NCI-H510A (cell line): ENCODE measurements around the gene MMP2.

Experiments
- DNase-seq: peaks from one replicate; lab custom pipeline; 2025; lab: John Stamatoyannopoulos, UW

Gene MMP2

DNA sequence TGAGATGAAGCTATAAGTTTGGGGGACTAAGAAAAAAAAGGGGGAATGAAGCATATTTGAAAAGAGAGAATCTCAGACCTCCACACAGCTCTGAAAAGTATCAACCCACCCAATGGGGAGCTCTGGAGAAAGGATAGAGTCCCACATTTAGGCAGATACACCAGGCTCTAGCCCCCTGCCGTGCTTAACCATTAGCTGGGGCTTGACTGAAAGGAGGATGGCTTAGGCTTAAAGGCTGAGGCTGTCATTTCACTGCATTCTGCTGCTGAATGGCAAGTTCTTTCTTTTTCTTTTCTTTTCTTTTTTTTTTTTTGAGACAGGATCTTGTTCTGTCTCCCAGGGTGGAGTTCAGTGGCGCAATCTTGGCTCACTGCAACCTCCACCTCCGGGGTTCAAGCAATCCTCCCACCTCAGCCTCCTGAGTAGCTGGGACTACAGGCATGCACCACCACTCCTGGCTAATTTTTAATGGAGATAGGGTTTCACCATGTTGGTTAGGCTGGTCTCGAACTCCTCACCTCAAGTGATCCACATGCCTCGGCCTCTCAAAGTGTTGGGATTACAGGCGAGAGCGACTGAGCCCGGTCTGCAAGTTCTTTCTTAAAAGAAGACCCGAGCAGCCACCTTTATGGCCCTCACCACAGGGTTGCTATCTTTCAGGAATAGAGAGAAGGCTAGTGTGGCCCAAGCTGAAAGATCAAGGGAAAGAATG is 9.0 kb upstream of the MMP2 start:
- no peak for DNase-seq

DNA sequence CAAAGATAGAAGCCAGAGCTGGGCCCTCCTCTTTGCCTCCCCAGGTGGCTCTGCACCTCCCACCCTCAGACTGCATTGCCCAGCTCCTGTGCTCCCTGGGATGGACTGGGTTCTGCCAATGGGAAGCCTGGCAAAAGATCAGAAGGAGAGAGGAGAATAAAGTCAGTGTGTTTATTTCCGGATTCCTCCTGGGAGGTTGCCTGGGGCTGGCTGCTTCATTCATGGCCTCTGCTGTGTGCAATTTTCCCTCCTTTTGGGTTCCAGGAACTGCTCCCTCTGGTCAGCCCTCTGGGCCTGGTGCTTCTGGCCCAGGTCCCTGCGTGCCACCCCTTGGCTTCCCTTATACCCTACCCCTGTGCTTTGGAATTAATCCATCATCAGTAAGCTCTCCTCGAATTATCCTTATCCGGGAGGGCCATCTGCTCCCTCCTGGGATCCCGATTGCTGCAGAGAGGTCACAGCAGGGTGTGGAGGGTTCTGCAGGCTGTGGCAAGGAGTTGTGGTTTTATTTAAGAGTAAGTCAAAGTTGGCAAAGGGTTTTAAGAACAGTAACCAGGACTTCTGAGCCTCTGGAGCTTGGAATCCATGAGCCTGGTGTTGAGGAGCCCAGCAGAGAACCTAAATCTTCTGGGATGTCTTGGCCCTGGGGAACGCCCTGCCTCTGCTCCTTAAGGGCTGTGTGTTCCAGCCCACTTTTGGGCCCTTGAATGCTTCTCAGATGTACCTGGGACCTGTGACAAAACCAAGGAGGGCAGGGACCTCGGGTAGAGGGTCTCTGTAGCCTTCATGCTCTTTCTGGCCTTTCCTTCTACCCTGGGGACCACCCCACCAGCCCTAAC is 8.2 kb upstream of the MMP2 start:
- no peak for DNase-seq

DNA sequence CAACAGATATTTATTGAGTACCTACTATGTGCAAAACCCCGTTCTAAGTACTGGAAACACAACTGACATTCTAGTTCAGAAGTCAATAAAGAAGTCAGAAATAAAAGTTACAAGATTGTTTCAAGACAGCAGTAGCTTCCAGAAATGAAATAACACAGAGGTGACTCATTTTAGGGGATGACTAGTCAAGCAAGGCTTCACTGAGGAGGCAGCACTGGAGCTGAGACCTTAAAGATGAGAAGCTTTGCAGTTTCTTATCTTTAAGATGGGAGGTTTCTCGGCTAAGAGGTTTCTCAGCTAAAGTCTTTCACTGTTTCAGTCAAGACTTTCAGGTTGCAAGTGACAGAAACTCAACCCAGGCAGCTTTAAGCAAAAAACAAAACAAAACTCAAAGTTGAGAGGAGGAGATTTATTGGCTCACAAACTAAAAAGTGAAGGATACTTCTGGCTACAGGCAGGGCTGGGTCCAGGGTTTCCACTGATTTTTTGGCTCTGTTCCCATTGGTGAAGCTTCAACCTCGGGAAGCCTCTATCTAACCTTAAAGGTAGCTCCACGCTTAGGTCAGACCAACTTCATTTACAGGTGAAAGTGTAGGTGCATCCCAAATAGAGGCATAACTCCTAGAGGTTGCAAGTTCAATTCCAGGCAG is 7.4 kb upstream of the MMP2 start:
- DNase-seq: no peak

DNA sequence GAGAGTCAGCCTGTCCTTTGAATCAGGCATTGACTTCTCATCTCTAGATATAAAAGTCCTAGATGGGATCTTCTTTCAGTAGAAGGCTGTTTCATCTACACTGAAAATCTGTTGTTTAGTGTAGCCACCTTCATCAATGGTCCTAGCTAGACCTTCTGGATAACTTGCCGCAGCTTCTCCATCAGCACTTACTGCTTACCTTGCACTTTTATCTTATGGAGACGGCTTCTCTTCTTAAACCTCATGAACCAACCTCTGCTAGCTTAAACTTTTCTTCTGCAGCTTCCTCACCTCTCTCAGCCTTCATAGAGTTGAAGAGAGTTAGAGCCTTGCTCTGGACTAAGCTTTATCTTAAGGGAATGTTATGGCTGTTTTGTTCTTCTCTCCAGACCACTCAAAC is 5.4 kb upstream of the MMP2 start:
- no peak for DNase-seq

DNA sequence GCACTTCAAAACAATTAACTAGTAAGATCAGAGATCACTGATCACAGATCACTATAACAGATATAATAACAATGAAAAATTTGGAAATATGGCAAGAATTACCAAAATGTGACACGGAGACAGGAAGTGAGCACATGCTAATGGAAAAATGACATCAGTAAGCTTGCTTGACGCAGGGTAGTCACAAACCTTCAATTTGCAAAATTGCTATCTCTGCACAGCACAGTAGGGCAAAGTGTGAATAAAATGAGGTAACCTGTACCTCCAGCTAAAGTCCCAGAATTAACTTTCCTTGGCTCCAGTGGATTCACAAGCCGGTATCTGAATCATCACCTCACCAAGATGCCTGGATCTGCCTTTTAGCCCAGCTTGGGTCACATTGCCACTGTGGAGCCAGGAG is 4.2 kb upstream of the MMP2 start:
- no peak for DNase-seq

DNA sequence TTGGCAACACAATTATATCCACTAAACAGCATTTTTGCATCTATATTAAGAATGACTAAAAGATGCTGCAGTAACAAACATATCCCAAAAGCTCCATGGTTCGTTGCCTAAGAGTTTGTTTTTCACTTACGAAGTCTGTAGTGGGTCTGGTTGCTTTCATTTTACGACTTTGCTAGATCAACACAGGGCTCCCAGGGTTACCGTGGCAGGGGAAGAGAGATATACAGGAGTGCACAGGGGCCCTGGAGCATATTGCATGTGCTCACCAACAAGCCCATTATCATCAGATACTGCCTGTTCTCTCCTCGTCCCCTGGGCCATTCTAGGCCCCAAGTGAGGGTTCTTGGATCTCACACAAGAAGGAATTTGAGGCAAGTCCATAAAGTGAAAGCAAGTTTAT is 3.1 kb upstream of the MMP2 start:
- DNase-seq: no peak

DNA sequence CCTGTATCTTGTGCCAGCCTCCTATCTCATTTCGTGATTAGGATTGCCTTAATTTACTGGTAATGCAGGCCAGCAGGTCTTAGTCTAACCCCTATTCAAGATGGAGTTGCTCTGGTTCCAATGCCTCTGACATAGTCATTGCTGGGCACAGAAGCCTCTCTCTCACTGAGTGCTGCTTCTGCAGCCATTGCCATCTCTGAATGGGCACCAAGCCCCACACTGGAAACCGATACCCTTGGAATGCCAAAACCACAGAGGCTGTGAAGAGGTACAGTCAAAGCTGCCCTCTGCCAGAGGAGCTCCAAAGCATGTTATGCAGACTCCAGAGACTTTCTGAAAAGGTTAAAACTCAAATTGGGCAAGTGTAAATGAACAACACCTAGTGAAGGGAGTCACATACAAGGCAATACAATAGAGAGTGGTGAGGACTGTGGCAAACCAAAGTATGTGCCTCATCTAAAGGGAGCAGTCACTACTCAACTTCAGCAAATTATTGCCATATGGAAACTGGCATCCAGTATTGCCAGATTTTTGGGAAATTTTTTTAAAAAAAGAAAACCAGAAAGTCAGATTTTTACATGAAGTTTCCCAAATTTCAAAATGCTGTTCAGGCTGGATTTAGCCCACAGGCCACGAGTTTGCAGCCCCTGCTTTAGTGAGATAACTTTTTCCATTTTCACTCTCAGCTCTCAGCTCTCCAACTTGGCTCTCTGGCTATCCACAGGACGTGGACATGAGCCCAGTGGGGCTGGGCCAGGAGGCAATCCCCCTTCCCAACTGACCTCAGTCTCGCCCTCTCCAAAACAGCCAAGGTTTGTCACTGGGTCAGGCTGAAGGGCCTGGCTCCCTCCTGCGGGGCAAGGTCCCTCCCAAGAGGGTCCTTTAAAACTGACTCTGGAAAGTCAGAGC is 2.1 kb upstream of the MMP2 start:
- no peak for DNase-seq

DNA sequence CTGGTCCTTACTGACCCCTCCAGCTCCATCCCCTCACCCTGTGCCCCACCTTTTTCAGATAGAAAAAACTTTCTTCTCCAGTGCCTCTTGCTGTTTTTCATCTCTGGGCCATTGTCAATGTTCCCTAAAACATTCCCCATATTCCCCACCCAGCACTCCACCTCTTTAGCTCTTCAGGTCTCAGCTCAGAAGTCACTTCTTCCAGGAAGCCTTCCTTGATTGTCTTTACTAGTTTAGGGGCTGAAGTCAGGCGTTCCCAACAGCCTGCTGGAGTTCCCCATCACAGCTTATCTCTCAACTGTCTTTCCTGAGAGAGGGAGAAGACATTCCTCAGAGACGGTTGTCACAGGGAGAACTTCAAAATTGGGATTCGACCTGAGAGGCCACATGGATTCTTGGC is 1.3 kb upstream of the MMP2 start:
- no peak for DNase-seq

DNA sequence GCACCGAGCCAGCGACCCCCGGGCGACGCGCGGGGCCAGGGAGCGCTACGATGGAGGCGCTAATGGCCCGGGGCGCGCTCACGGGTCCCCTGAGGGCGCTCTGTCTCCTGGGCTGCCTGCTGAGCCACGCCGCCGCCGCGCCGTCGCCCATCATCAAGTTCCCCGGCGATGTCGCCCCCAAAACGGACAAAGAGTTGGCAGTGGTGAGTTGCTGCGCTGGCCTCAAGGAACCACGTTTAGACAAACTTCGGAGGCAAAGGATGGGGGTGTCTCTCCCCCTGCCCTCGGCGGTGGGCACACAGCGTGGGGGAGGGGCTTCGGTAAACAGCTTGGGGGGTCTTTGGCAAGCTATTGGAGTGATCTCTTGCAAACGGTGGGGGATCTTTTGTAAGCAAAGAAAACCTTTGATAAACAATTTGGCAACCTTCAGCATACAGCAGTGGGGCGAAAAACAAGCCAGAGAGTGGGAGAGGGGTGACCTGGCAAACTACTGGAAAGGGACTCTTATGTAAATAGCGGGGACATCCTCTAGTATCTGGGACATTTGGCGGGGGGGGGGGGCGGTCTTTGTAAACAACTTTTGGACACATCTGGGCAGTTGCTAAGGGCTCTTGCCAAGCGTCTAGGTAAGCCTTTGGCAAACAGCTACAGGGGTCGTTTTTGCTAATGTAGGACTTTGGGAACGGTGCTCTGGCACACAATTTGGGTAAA is 587 bp downstream of the MMP2 start:
- no peak for DNase-seq

DNA sequence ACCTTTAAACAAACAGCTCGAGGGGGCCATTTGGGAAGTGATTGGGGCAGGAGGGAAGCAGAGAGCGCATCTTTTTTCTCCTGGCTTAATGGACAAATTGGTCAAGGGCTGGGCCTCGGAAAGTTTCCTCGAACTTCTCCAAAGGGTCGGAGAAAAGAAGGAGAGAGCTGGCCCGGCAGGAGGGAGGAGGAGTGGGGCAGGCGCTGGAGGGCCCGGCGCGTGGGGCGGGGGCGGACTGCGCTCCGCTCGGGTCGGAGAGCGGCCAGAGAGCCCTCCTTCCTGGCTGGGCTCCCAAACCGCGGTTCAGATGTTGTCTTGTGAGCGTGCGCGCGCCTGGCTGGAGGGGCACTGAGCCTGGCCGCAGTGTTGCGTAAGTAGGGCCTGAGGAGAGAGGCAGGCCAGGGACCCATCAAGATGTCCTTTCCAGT is 1.2 kb downstream of the MMP2 start:
- DNase-seq: no peak

DNA sequence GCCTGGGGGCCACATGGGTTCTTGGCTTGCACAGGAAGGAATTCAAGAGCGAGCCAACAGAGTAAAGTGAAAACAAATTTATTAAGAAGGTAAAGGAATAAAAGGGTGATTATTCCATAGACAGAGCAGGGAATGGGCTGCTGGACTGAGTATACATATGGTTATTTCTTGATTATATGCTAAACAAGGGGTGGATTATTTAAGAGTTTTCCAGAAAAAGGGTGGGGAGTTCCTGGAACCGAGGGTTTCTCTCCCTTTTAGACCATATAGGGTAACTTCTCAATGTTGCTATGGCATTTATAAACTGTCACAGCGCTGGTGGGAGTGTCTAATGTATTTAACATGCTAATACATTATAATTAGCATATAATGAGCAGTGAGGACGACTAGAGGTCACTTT is 2.0 kb downstream of the MMP2 start:
- DNase-seq: no peak

DNA sequence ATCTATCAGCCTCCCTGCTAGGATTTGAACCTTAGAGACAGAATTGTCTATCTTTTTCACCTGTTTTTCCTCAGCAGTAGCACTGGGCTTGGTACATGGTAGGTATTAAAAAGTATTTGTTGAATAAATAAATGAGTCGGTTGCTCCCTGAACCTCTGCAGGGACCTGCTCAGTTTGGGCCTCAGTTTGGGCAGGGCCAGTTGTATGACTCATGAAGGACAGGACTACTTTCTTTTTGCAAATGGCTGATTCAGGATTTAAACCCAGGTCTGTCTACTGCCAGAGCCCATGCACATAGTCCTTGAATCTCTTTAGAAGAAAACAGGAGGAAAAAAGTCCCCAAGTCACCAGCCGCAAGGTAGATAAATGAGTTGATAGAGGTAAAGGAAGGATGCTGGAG is 3.1 kb downstream of the MMP2 start:
- no peak for DNase-seq

DNA sequence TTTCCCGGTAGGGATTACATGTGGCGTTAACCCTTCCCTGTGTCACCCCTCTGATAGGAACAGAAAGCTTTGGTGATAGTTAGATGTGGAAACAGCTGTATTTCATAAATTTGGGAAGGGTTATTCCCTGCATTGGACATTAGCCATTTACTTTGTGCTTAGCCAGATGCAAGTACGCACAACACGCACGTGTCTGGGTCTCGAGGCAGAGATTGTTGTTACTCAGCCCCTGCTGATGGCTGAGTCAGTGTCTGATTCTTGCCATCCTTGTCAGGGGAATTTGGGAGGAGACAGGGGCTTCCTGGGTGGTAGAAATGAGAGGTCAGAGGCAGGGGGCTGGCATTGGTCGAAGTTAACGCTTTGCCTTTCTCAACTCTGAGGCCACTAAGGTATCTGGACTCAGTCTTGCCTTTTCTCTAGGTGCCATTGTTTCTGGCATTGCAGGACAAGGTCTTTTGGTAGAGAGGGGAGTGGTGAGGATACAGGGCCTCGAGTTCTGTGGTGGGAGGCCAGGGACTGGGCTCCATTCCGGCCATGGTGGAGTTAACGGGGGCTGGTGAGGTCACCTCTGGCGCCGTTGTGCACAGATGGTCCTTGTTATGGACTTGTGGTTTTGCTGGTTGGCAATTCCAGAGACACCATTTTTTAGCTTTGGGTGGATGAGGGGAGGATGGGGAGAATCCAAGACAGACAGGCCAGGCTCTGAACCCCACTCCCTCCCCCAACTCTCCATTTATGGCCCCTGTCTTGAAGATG is 8.2 kb downstream of the MMP2 start:
- DNase-seq: no peak

DNA sequence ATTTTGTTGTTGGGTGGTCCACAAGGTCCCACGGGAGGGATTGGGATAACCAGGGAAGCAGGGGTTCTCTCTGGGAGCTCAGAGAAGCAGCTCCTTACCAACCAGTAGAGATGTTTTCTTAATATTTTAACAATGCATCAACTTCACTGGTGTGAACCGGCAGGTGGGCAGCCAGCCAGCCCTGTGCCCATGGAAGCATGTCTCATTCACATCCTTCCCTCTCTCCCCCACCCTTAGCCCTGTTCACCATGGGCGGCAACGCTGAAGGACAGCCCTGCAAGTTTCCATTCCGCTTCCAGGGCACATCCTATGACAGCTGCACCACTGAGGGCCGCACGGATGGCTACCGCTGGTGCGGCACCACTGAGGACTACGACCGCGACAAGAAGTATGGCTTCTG is 9.3 kb downstream of the MMP2 start:
- DNase-seq: no peak

DNA sequence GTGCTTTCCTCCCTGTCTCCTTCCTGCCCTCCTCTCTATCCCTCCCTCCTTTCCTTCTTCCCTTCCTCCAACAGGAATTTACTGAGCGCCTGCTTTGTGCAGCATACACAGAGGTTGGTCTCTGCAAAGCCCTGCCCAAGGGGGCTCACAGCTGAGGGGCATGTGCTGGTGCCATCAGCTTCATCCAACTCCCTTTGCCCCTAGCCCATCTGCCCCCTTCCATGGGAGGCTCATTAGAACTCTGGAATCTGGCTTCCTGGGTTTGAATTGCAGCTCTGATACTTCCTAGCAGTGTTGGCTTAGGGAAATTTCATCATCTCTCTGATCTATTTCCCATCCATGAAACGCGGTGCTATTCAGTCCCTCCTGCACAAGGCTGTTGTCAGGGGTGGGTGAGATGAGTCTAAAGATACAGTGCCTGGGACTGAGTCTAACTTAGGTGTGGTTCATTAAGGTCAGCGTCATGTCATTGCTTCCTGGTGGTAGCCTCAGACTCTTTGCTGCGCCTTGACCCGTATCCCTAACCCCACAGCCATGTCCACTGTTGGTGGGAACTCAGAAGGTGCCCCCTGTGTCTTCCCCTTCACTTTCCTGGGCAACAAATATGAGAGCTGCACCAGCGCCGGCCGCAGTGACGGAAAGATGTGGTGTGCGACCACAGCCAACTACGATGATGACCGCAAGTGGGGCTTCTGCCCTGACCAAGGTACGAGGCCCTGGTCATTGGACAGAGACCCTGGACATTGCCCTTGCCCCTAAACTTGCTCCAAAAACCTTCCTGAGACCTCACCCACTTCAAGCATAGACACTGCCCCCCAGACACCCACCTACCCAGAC is 10.3 kb downstream of the MMP2 start:
- no peak for DNase-seq

DNA sequence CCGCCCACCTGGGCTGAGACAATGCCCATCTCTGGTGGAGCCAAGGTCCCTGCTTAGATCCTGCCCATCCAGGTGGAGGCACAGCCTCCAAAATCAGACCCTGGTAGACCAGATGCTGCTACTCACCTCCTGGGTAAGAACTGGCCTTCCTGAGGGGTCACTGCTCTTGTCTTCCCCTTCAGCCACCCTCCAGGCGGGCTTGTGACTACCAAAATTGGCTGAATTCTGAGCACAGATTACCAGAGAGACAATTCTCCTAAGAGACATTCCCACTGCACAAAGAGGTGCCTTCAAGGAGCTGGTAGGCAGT is 10.9 kb downstream of the MMP2 start:
- no peak for DNase-seq

DNA sequence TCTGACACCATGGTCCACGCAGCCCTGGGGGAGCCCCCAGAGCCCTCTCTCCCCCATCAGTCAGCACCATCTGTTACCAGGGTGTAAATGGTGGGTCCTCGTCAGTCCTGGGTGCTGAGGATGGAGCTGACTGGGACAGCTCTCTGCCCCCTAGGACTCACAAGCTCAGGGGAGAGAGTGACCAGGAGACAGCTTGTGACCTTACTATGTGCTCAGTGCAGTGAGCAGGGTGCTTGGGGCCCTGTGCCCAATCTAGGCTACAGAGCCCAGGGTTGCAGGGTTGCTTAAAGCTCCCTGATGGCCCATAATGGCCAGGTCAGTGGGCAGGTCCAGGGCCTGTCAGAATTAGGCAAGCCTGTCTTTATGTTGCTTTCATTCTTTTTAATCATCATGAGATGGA is 11.3 kb downstream of the MMP2 start:
- DNase-seq: no peak

DNA sequence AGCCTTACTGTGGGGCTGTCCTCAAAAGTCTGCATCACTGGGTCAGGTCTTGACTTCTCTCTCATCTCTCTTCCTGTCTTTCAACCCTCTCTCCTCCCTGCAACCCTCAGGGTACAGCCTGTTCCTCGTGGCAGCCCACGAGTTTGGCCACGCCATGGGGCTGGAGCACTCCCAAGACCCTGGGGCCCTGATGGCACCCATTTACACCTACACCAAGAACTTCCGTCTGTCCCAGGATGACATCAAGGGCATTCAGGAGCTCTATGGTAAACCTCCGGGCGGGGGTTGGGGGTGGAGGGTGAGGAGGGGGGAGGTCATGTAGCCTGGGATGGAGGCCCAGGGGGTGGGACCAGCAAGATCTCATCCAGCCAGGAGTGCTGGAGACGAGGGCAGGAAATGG is 12.7 kb downstream of the MMP2 start:
- DNase-seq: no peak

DNA sequence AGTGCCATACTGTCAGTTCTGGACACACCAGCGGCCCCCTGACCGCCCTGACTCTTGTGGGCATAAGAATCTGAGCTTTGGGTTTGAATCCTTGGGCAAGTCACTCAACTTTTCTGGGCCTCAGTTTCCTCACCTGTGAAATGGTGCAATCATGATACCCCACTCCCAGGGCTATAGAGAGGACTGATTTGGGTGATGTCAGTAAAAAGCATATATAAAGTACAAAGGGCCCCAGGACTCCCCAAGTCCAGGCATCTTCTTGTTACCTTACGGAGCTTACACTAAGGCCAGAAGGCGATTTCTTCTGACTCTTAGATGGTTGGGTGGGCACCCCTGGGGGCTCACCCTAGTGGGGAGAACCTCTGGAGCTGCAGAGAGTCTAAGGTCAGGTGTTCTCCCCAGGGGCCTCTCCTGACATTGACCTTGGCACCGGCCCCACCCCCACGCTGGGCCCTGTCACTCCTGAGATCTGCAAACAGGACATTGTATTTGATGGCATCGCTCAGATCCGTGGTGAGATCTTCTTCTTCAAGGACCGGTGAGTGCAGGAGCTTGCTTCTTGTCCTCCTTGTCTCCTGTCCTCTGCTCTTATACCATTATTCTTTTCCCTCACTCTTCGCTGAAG is 13.9 kb downstream of the MMP2 start:
- DNase-seq: no peak
